Measurements from ENCODE around the gene NCBP2L.

GRCh38 chrX:107777536-107777832, at the start of gene NCBP2L:
- no peak for TF ChIP-seq EZH2 (IDR thresholded peaks at IDR 0.05; ENCODE audit: low read length, missing control alignments)
- TF ChIP-seq CTCF (conservative IDR thresholded peaks at IDR 0.05 in 1 of 2, IDR thresholded peaks at IDR 0.05 in 1 of 2; ENCODE audit: low read depth in 1 of 2, low read length in 2 of 2): no peak
